ENCODE measurements around the gene ANKRD55. TPM values are rescaled to one million over a fixed set of nuclear protein-coding genes. Genes with fewer than 3 reads are reported as not detected.

The ANKRD55 gene
- total and polyA plus RNA-seq, 2 donors (not counting 1 experiment from before 2014, with no cell fraction given), result not detected

DNA sequence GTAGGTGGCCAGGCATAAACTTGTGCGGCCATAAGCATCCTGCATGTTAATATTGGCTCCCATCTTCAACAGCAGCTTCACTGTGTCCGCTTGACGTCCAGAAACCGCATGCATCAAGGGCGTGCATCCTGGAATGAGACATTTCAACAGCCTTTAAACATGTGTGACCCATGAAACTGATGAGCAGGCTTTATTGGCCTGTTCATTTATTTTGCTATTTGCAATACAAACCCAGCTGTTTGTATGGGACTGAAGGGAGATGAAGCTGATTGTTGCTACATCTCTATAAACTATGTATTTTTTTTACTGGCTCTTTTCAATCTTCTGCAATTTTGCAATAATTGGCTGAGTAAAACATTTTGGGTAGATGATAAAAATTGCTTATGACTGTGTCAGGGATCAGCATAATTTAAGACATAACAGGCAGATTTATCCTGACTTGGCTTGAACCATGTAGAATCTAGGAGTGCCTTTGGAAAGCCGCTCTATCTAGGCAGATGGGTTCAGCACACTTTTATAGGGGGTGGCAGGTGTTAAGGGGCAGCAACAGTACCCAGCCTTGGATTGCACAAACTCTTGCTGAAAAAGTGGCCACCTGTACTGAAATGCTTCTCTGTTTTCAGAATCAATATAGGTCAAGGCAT is 56.9 kb downstream of the ANKRD55 start:
- Histone ChIP-seq H4K20me1 (ENCODE audit: control insufficient read depth, extremely low read depth, insufficient read depth, low read length) (no peaks in the 10 kb centered on the region), H2AFZ (ENCODE audit: low read length) (no peak overlapping the region), H3K9ac (ENCODE audit: insufficient read depth, low read length) (no peak overlapping the region), H3K9me3 (ENCODE audit: control insufficient read depth, insufficient read depth, low read depth, low read length) (no peaks in the 10 kb centered on the region), H3K36me3 (ENCODE audit: control insufficient read depth, insufficient read depth, low read length) (no peaks in the 10 kb centered on the region), H3K27me3 (ENCODE audit: control insufficient read depth, insufficient read depth, low read length) (no peaks in the 10 kb centered on the region), H3K4me1 (ENCODE audit: control insufficient read depth, extremely low read depth, insufficient read depth, low read length) (peaks cover 16% of the 10 kb centered on the region), H3K4me3 (replicated peaks in 1 of 4; ENCODE audit: control extremely low read depth in 1 of 4, insufficient read depth in 1 of 4, low read depth in 3 of 4, low read length in 4 of 4) (no peak overlapping the region), H3K4me2 (ENCODE audit: extremely low read depth, insufficient read depth, low read length) (peak overlapping the region; percentile 46), H3K27ac (ENCODE audit: insufficient read depth, low read length) (peak overlapping the region; percentile 60), H3K79me2 (ENCODE audit: control insufficient read depth, insufficient read depth, low read length) (no peaks in the 10 kb centered on the region)
- TF ChIP-seq EZH2 (IDR thresholded peaks at IDR 0.05; ENCODE audit: low read length, missing control alignments), result no peak
- TF ChIP-seq, protein P1, sequence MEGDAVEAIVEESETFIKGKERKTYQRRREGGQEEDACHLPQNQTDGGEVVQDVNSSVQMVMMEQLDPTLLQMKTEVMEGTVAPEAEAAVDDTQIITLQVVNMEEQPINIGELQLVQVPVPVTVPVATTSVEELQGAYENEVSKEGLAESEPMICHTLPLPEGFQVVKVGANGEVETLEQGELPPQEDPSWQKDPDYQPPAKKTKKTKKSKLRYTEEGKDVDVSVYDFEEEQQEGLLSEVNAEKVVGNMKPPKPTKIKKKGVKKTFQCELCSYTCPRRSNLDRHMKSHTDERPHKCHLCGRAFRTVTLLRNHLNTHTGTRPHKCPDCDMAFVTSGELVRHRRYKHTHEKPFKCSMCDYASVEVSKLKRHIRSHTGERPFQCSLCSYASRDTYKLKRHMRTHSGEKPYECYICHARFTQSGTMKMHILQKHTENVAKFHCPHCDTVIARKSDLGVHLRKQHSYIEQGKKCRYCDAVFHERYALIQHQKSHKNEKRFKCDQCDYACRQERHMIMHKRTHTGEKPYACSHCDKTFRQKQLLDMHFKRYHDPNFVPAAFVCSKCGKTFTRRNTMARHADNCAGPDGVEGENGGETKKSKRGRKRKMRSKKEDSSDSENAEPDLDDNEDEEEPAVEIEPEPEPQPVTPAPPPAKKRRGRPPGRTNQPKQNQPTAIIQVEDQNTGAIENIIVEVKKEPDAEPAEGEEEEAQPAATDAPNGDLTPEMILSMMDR (conservative IDR thresholded peaks at IDR 0.05 in 1 of 2, IDR thresholded peaks at IDR 0.05 in 1 of 2; ENCODE audit: low read depth in 1 of 2, low read length in 2 of 2), result no peak
- peak in 1 of 2 donors; percentile 96 for DNase-seq (ENCODE audit: low read depth in 2 of 2)

- peaks cover 16% of the 10 kb centered on the region for H3K4me1 ChIP-seq (ENCODE audit: control insufficient read depth, extremely low read depth, insufficient read depth, low read length)
- H3K9me3 ChIP-seq (ENCODE audit: control insufficient read depth, insufficient read depth, low read depth, low read length), result no peaks in the 10 kb centered on the region
- no peaks in the 10 kb centered on the region for H3K79me2 ChIP-seq (ENCODE audit: control insufficient read depth, insufficient read depth, low read length)
- no peaks in the 10 kb centered on the region for H3K27me3 ChIP-seq (ENCODE audit: control insufficient read depth, insufficient read depth, low read length)
- no peaks in the 10 kb centered on the region for H3K36me3 ChIP-seq (ENCODE audit: control insufficient read depth, insufficient read depth, low read length)
- H3K27ac ChIP-seq (ENCODE audit: insufficient read depth, low read length), result peak overlapping the region; percentile 60
- DNase-seq (ENCODE audit: low read depth in 2 of 2), result peak; percentile 86
- H4K20me1 ChIP-seq (ENCODE audit: control insufficient read depth, extremely low read depth, insufficient read depth, low read length), result no peaks in the 10 kb centered on the region
- TF ChIP-seq EZH2 (IDR thresholded peaks at IDR 0.05; ENCODE audit: low read length, missing control alignments), result no peak
- TF ChIP-seq, protein P1 (conservative IDR thresholded peaks at IDR 0.05 in 1 of 2, IDR thresholded peaks at IDR 0.05 in 1 of 2; ENCODE audit: low read depth in 1 of 2, low read length in 2 of 2), result no peak
- H3K4me2 ChIP-seq (ENCODE audit: extremely low read depth, insufficient read depth, low read length), result peak overlapping the region; percentile 46
- H3K4me3 ChIP-seq (replicated peaks in 1 of 4; ENCODE audit: control extremely low read depth in 1 of 4, insufficient read depth in 1 of 4, low read depth in 3 of 4, low read length in 4 of 4), result no peak overlapping the region
- H2AFZ ChIP-seq (ENCODE audit: low read length), result no peak overlapping the region
- no peak overlapping the region for H3K9ac ChIP-seq (ENCODE audit: insufficient read depth, low read length)
Measured at GRCh38 chr5:56175488-56175887, 57.6 kb downstream of the ANKRD55 start.

- DNase-seq (ENCODE audit: low read depth in 2 of 2), result no peak
- Histone ChIP-seq H3K79me2 (ENCODE audit: control insufficient read depth, insufficient read depth, low read length) (no peaks in the 10 kb centered on the region), H3K27me3 (ENCODE audit: control insufficient read depth, insufficient read depth, low read length) (no peaks in the 10 kb centered on the region), H3K9me3 (ENCODE audit: control insufficient read depth, insufficient read depth, low read depth, low read length) (no peaks in the 10 kb centered on the region), H3K4me2 (ENCODE audit: extremely low read depth, insufficient read depth, low read length) (no peak overlapping the region), H3K4me3 (replicated peaks in 1 of 4; ENCODE audit: control extremely low read depth in 1 of 4, insufficient read depth in 1 of 4, low read depth in 3 of 4, low read length in 4 of 4) (no peak overlapping the region), H3K4me1 (ENCODE audit: control insufficient read depth, extremely low read depth, insufficient read depth, low read length) (peaks cover 16% of the 10 kb centered on the region), H4K20me1 (ENCODE audit: control insufficient read depth, extremely low read depth, insufficient read depth, low read length) (no peaks in the 10 kb centered on the region), H3K9ac (ENCODE audit: insufficient read depth, low read length) (no peak overlapping the region), H2AFZ (ENCODE audit: low read length) (no peak overlapping the region), H3K36me3 (ENCODE audit: control insufficient read depth, insufficient read depth, low read length) (no peaks in the 10 kb centered on the region), H3K27ac (ENCODE audit: insufficient read depth, low read length) (peak overlapping the region; percentile 60)
- TF ChIP-seq, protein P1 (conservative IDR thresholded peaks at IDR 0.05 in 1 of 2, IDR thresholded peaks at IDR 0.05 in 1 of 2; ENCODE audit: low read depth in 1 of 2, low read length in 2 of 2), result no peak
- no peak for TF ChIP-seq EZH2 (IDR thresholded peaks at IDR 0.05; ENCODE audit: low read length, missing control alignments)
Measured at GRCh38 chr5:56175021-56175420, 58.1 kb downstream of the ANKRD55 start.

All from fibroblast of lung (primary cell).